CD14-positive monocyte (primary cell): ENCODE measurements around the gene KANSL3. TPM values are rescaled to one million over a fixed set of nuclear protein-coding genes. Genes with fewer than 3 reads are reported as not detected.
A peak's percentile ranks its signal among the peaks of the same experiment; 100 is the strongest.

Experiments used
- DNase-seq, 3 donors: peaks; one replicate each; pipeline ENCODE4 v3.0.0-alpha.2; 2011 to 2022
- H2AFZ ChIP-seq: 2 replicates; pipeline ENCODE4 v1.6.0; 2012; ENCODE audit warnings: mild to moderate bottlenecking, low read depth, low read length, inconsistent platforms; ENCODE audit not compliant: insufficient read depth, poor library complexity, severe bottlenecking
- H3K27ac ChIP-seq, 2 donors: 1 replicate in 1 of 2; 2 replicates in 1 of 2; pipeline ENCODE4 v1.5.1; 2012 to 2013; ENCODE audit warnings: low read length in 2 of 2, control low read depth in 1 of 2, inconsistent platforms in 1 of 2, low read depth in 1 of 2, mild to moderate bottlenecking in 1 of 2
- H3K27me3 ChIP-seq, 2 donors: one replicate each; pipeline versions ENCODE4 v1.6.0 to v1.6.1; 2011 to 2013; ENCODE audit warnings: low read length in 2 of 2; ENCODE audit not compliant: control insufficient read depth in 2 of 2, insufficient read depth in 2 of 2
- H3K36me3 ChIP-seq, 2 donors: replicated peaks in 1 of 2; 1 replicate in 1 of 2; 2 replicates in 1 of 2; pipeline versions ENCODE4 v1.5.1 to v1.6.1; 2012 to 2013; ENCODE audit warnings: low read length in 2 of 2, control low read depth in 1 of 2, inconsistent platforms in 1 of 2, mild to moderate bottlenecking in 1 of 2; ENCODE audit not compliant: insufficient read depth in 2 of 2, control insufficient read depth in 1 of 2
- H3K4me1 ChIP-seq, 2 donors: 1 replicate in 1 of 2; 2 replicates in 1 of 2; pipeline versions ENCODE4 v1.5.1 to v1.6.1; 2012 to 2013; ENCODE audit warnings: low read length in 2 of 2, control low read depth in 1 of 2, inconsistent platforms in 1 of 2, mild to moderate bottlenecking in 1 of 2, moderate library complexity in 1 of 2; ENCODE audit not compliant: insufficient read depth in 2 of 2, control insufficient read depth in 1 of 2
- H3K4me2 ChIP-seq: replicated peaks from 2 replicates; pipeline ENCODE3; 2012; ENCODE audit warnings: low read length, moderate library complexity, mild to moderate bottlenecking; ENCODE audit not compliant: poor library complexity, severe bottlenecking; ENCODE audit errors: extremely low read depth
- H3K4me3 ChIP-seq, 3 experiments: fragments of 200-600 bp in 1 of 3; sonication (generic) in 1 of 3; replicated peaks in 1 of 3; 1 replicate in 2 of 3; 2 replicates in 1 of 3; pipeline ENCODE4 v1.5.1; 2011 to 2013; ENCODE audit warnings: low read length in 3 of 3, mild to moderate bottlenecking in 3 of 3, control low read depth in 2 of 3, low read depth in 2 of 3, inconsistent platforms in 1 of 3, moderate library complexity in 1 of 3
- H3K79me2 ChIP-seq: 2 replicates; pipeline ENCODE4 v1.6.0; 2012; ENCODE audit warnings: mild to moderate bottlenecking, control low read depth, inconsistent platforms, low read length, moderate library complexity; ENCODE audit not compliant: insufficient read depth
- H3K9ac ChIP-seq: 2 replicates; pipeline ENCODE4 v1.6.0; 2017; ENCODE audit warnings: low read length, mild to moderate bottlenecking; ENCODE audit not compliant: insufficient read depth, poor library complexity, severe bottlenecking
- H3K9me3 ChIP-seq, 2 donors: replicated peaks in 1 of 2; 1 replicate in 1 of 2; 2 replicates in 1 of 2; pipeline versions ENCODE4 v1.5.1 to v1.6.1; 2012 to 2013; ENCODE audit warnings: low read length in 2 of 2, control low read depth in 1 of 2; ENCODE audit not compliant: control insufficient read depth in 1 of 2, insufficient read depth in 1 of 2
- H4K20me1 ChIP-seq: 2 replicates; pipeline ENCODE4 v1.6.0; 2012; ENCODE audit warnings: mild to moderate bottlenecking, low read length, control low read depth, moderate library complexity; ENCODE audit not compliant: insufficient read depth
- H3K27ac Mint-ChIP-seq, 7 donors: one replicate each; pipeline ENCODE4 v1.8.0; 2020; ENCODE audit warnings: mild to moderate bottlenecking in 7 of 7, mixed read lengths in 7 of 7, moderate library complexity in 6 of 7, inconsistent platforms in 2 of 7
- H3K27me3 Mint-ChIP-seq, 3 donors: one replicate each; pipeline ENCODE4 v1.8.0; 2021 to 2022; ENCODE audit warnings: low read depth in 3 of 3, mild to moderate bottlenecking in 3 of 3, mixed read lengths in 3 of 3, moderate library complexity in 3 of 3, inconsistent platforms in 1 of 3
- H3K36me3 Mint-ChIP-seq, 2 donors: one replicate each; pipeline ENCODE4 v1.8.0; 2020; ENCODE audit warnings: mixed read lengths in 2 of 2, inconsistent platforms in 1 of 2, mild to moderate bottlenecking in 1 of 2
- H3K4me1 Mint-ChIP-seq: one replicate; pipeline ENCODE4 v1.8.0; 2020; ENCODE audit warnings: mild to moderate bottlenecking, mixed read lengths
- H3K4me3 Mint-ChIP-seq, 2 donors: one replicate each; pipeline ENCODE4 v1.8.0; 2020; ENCODE audit warnings: mild to moderate bottlenecking in 2 of 2, mixed read lengths in 2 of 2, moderate library complexity in 1 of 2
- H3K9me3 Mint-ChIP-seq, 7 donors: one replicate each; pipeline ENCODE4 v1.8.0; 2020 to 2022; ENCODE audit warnings: mixed read lengths in 7 of 7, mild to moderate bottlenecking in 6 of 7, moderate library complexity in 6 of 7, inconsistent platforms in 2 of 7
- WGBS: methylation state at CpG from one replicate; pipeline ENCODE4 v1.1.5; 2013; ENCODE audit warnings: missing lambda C conversion rate; ENCODE audit not compliant: insufficient coverage; 5-methylcytosine and 5-hydroxymethylcytosine counted together
- intact Hi-C, 2 donors: fragments of 100-400 bp; cut with micrococcal nuclease; formaldehyde crosslinking; loops; one replicate each; pipeline versions ENCODE4 v1.15.0 to v1.15.1; 2023
- polyA plus RNA-seq, 3 donors: library from polyadenylated mRNA; depleted of rRNA in 1 of 3; unstranded in 2 of 3; stranded (reverse) in 1 of 3; fragments of 300-500 nt in 2 of 3; fragments of >200 nt in 1 of 3; fragmentation: Illumina TruSeq in 2 of 3; gene quantifications; 1 replicate in 2 of 3; 2 replicates in 1 of 3; pipeline ENCODE4 v1.2.3, GENCODE V29; 2012 to 2021
- TF ChIP-seq, protein P1 (sequence below): fragments of 200-600 bp; IDR thresholded peaks from one replicate; pipeline ENCODE4 v1.8.0; 2022; ENCODE audit warnings: antibody characterized with exemption, mild to moderate bottlenecking

The KANSL3 gene
- polyA plus RNA-seq, 3 donors = 2.5 to 25.3 (median 7.2) TPM

DNA sequence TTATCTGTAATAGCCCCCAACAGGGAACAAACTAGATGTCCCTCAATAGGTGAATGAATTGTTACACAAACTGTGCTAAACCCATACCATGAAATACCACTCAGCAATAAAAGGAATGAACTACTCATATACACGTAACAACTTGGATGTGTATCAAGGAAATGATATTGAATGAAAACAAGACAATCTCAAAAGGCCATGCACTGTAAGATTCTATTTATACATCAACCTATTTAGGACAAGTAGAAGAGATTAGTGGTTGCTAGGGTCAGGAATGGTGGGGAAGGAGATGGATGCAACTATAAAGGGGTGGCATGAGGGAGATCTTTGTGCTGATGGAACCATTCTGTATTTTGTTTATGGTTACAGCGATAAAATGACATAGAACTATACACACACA is 47.1 kb downstream of the KANSL3 start:
- Histone ChIP-seq H3K9ac (no peak overlapping the region), H3K4me3 (no peak overlapping the region), H3K9me3 (no peaks in the 10 kb centered on the region), H2AFZ (no peak overlapping the region), H4K20me1 (no peaks in the 10 kb centered on the region), H3K36me3 (peaks cover 41 to 63% of the 10 kb centered on the region in 2 donors), H3K79me2 (no peaks in the 10 kb centered on the region), H3K27ac (no peak overlapping the region), H3K27me3 (no peaks in the 10 kb centered on the region), H3K4me2 (no peak overlapping the region), H3K4me1 (no peaks in the 10 kb centered on the region)
- Mint-ChIP-seq H3K27me3 (no peaks in the 10 kb centered on the region), H3K27ac (peak overlapping the region in 1 of 7 donors; percentile 42), H3K4me1 (peaks cover 5% of the 10 kb centered on the region), H3K36me3 (peaks cover 56 to 57% of the 10 kb centered on the region in 2 donors), H3K4me3 (no peak overlapping the region), H3K9me3 (peaks cover 0 to 2% (median 0%) of the 10 kb centered on the region in 7 donors)
- DNase-seq = no peak
- no CpG with 5 or more reads among the region's 2 CpGs for WGBS
- TF ChIP-seq, protein P1, sequence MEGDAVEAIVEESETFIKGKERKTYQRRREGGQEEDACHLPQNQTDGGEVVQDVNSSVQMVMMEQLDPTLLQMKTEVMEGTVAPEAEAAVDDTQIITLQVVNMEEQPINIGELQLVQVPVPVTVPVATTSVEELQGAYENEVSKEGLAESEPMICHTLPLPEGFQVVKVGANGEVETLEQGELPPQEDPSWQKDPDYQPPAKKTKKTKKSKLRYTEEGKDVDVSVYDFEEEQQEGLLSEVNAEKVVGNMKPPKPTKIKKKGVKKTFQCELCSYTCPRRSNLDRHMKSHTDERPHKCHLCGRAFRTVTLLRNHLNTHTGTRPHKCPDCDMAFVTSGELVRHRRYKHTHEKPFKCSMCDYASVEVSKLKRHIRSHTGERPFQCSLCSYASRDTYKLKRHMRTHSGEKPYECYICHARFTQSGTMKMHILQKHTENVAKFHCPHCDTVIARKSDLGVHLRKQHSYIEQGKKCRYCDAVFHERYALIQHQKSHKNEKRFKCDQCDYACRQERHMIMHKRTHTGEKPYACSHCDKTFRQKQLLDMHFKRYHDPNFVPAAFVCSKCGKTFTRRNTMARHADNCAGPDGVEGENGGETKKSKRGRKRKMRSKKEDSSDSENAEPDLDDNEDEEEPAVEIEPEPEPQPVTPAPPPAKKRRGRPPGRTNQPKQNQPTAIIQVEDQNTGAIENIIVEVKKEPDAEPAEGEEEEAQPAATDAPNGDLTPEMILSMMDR = no peak
- intact Hi-C loops = no loop called here

DNA sequence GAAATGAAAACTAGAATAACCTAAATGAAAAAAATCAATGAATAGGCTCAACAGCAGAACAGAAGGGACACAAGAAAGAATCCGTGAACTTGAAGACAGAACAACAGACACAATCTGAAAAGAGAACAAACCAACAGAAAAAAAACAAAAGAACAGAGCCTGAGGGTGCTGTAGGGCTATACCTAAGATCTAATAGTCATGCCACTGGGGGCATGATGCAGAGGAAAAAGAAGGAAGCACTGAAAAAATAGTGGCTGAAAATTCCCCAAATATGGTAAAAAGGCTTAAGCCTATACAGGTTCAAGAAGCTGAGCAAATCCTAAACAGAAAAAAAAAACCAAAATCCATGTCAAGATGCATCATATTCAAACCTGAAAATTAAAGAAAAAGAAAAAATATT is 50.3 kb downstream of the KANSL3 start:
- Histone ChIP-seq H3K9ac (no peak overlapping the region), H3K4me1 (no peaks in the 10 kb centered on the region), H3K4me2 (no peak overlapping the region), H3K36me3 (peaks cover 10 to 39% of the 10 kb centered on the region in 2 donors), H2AFZ (no peak overlapping the region), H3K4me3 (no peak overlapping the region), H4K20me1 (no peaks in the 10 kb centered on the region), H3K27ac (no peak overlapping the region), H3K79me2 (no peaks in the 10 kb centered on the region), H3K9me3 (no peaks in the 10 kb centered on the region), H3K27me3 (no peaks in the 10 kb centered on the region)
- Mint-ChIP-seq H3K9me3 (peaks cover 0 to 2% (median 0%) of the 10 kb centered on the region in 7 donors), H3K4me3 (no peak overlapping the region), H3K27ac (no peak overlapping the region), H3K36me3 (peaks cover 39% of the 10 kb centered on the region in 2 donors), H3K4me1 (peaks cover 5% of the 10 kb centered on the region), H3K27me3 (peaks cover 0 to 1% (median 0%) of the 10 kb centered on the region in 3 donors)
- no peak for DNase-seq
- TF ChIP-seq, protein P1 = no peak
- intact Hi-C loops = no loop called here
- no CpG with 5 or more reads among the region's 1 CpG for WGBS
